Caco-2 (cell line): ENCODE measurements around the gene DHRS1. TPM values are rescaled to one million over a fixed set of nuclear protein-coding genes. Genes with fewer than 3 reads are reported as not detected.

Experiments
- BruUV-seq: library from RNA; stranded (reverse); fragments of 400-500 nt; replicated peaks from 2 replicates; lab custom pipeline; 2021; lab: Mats Ljungman, UMichigan
- CTCF ChIA-PET: fragments of 300-600 bp; sonication (Branson Sonifier 250); formaldehyde crosslinking; loops from one replicate; lab custom pipeline; 2022; ENCODE audit warnings: antibody characterized with exemption; lab: Charles Lee
- POLR2A ChIA-PET: fragments of 300-600 bp; sonication (Branson Sonifier 250); formaldehyde crosslinking; loops from one replicate; lab custom pipeline; 2022; ENCODE audit warnings: antibody characterized with exemption; lab: Charles Lee
- DNase-seq, 2 experiments: peaks; one replicate each; pipeline versions ENCODE4 v3.0.0 to v3.0.0-alpha.2; 2020 to 2022
- H3K27me3 ChIP-seq: replicated peaks from 2 replicates; pipeline ENCODE4 v1.6.0; 2011; ENCODE audit warnings: low read length; ENCODE audit not compliant: control insufficient read depth, insufficient read depth
- H3K36me3 ChIP-seq: 2 replicates; pipeline ENCODE4 v1.5.1; 2011; ENCODE audit warnings: low read length; ENCODE audit not compliant: control insufficient read depth, insufficient read depth
- H3K4me1 ChIP-seq: fragments of 250-450 bp; sonication (Bioruptor Pico); 2 replicates; pipeline ENCODE4 v1.5.1; 2020; ENCODE audit warnings: mild to moderate bottlenecking
- H3K4me3 ChIP-seq: 2 replicates; pipeline ENCODE4 v1.5.1; 2011; ENCODE audit warnings: low read depth, mild to moderate bottlenecking, control low read depth, low read length
- H3K9me3 ChIP-seq: fragments of 250-450 bp; sonication (Bioruptor Pico); 2 replicates; pipeline ENCODE4 v1.5.1; 2020; ENCODE audit warnings: mild to moderate bottlenecking, moderate library complexity
- H3K27ac Mint-ChIP-seq: one replicate; pipeline ENCODE4 v1.8.0; 2022; ENCODE audit warnings: mixed read lengths; ENCODE audit not compliant: unreplicated experiment
- H3K27me3 Mint-ChIP-seq: one replicate; pipeline ENCODE4 v1.8.0; 2022; ENCODE audit warnings: mixed read lengths; ENCODE audit not compliant: insufficient read depth, unreplicated experiment
- H3K36me3 Mint-ChIP-seq: one replicate; pipeline ENCODE4 v1.8.0; 2022; ENCODE audit warnings: mild to moderate bottlenecking, mixed read lengths; ENCODE audit not compliant: insufficient read depth, unreplicated experiment
- H3K4me1 Mint-ChIP-seq: one replicate; pipeline ENCODE4 v1.8.0; 2022; ENCODE audit warnings: low read depth, mixed read lengths; ENCODE audit not compliant: unreplicated experiment
- H3K4me3 Mint-ChIP-seq: one replicate; pipeline ENCODE4 v1.8.0; 2022; ENCODE audit warnings: mild to moderate bottlenecking, moderate library complexity, mixed read lengths; ENCODE audit not compliant: unreplicated experiment
- H3K9me3 Mint-ChIP-seq: one replicate; pipeline ENCODE4 v1.8.0; 2022; ENCODE audit warnings: mixed read lengths; ENCODE audit not compliant: unreplicated experiment
- intact Hi-C: fragments of 100-400 bp; cut with micrococcal nuclease; formaldehyde crosslinking; loops from one replicate; pipeline ENCODE4 v1.10.0; 2022; ENCODE audit not compliant: unreplicated experiment
- total RNA-seq: library from RNA; stranded (reverse); gene quantifications from 2 replicates; pipeline ENCODE4 v1.2.3, GENCODE V29; 2022
- TF ChIP-seq, protein P1 (sequence below), 2 experiments: fragments of 200-600 bp in 1 of 2; IDR thresholded peaks; 1 replicate in 1 of 2; 2 replicates in 1 of 2; pipeline versions ENCODE4 v1.5.1 to v1.8.0; 2011 to 2022; ENCODE audit warnings: antibody characterized with exemption in 1 of 2, control low read depth in 1 of 2, inconsistent platforms in 1 of 2, low read depth in 1 of 2, low read length in 1 of 2, mild to moderate bottlenecking in 1 of 2, moderate library complexity in 1 of 2; ENCODE audit not compliant: insufficient read depth in 1 of 2, severe bottlenecking in 1 of 2, unreplicated experiment in 1 of 2

DHRS1 gene
- total RNA-seq, 1 experiment from 2014 or later, result 18.1 TPM

DNA sequence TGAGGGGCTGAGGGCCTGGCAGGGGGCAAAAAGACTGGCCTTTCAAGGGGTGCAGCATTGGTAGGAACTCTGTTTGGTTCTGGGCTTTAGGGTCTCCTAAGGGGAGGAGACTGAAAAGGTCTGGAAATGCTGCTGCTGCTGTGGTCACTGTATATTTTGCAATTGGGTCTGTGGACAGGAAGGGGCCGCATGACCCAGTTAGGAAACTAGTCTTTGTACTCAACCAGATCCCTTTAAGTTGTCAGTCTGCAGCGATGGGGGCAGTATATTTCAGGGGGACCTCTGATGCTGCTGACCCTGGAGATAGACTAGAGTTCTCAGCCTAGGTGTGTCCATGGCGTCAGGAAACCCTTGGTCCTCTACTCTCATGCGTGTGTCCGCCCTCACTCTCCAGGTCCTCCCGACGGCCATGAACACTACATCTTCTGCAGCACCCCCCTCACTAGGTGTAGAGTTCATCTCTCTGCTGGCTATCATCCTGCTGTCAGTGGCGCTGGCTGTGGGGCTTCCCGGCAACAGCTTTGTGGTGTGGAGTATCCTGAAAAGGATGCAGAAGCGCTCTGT is 15.7 kb upstream of the DHRS1 start:
- intact Hi-C loops, result no loop called here
- Histone ChIP-seq H3K36me3 (no peaks in the 10 kb centered on the region), H3K4me3 (no peak overlapping the region), H3K27me3 (no peaks in the 10 kb centered on the region), H3K4me1 (peaks cover 14% of the 10 kb centered on the region), H3K9me3 (no peaks in the 10 kb centered on the region)
- TF ChIP-seq, protein P1, sequence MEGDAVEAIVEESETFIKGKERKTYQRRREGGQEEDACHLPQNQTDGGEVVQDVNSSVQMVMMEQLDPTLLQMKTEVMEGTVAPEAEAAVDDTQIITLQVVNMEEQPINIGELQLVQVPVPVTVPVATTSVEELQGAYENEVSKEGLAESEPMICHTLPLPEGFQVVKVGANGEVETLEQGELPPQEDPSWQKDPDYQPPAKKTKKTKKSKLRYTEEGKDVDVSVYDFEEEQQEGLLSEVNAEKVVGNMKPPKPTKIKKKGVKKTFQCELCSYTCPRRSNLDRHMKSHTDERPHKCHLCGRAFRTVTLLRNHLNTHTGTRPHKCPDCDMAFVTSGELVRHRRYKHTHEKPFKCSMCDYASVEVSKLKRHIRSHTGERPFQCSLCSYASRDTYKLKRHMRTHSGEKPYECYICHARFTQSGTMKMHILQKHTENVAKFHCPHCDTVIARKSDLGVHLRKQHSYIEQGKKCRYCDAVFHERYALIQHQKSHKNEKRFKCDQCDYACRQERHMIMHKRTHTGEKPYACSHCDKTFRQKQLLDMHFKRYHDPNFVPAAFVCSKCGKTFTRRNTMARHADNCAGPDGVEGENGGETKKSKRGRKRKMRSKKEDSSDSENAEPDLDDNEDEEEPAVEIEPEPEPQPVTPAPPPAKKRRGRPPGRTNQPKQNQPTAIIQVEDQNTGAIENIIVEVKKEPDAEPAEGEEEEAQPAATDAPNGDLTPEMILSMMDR (IDR thresholded peaks at IDR 0.05; ENCODE audit: insufficient read depth in 1 of 2, low read depth in 1 of 2, low read length in 1 of 2, severe bottlenecking in 1 of 2, unreplicated experiment in 1 of 2), result no peak
- Mint-ChIP-seq H3K27me3 (peaks cover 13% of the 10 kb centered on the region), H3K27ac (no peak overlapping the region), H3K4me1 (peaks cover 6% of the 10 kb centered on the region), H3K9me3 (no peaks in the 10 kb centered on the region), H3K4me3 (peak overlapping the region; percentile 60), H3K36me3 (peaks cover 16% of the 10 kb centered on the region)
- BruUV-seq, result no TSS peak
- POLR2A ChIA-PET, result no interaction called here
- DNase-seq, result no peak
- CTCF ChIA-PET, result interaction anchor here (1.1 to 1.4 kb wide), 3 partner anchors 8 to 73 kb away, joined by 3 to 18 read pairs (median 5); partner anchors contain the start of genes CIDEB and TINF2

DNA sequence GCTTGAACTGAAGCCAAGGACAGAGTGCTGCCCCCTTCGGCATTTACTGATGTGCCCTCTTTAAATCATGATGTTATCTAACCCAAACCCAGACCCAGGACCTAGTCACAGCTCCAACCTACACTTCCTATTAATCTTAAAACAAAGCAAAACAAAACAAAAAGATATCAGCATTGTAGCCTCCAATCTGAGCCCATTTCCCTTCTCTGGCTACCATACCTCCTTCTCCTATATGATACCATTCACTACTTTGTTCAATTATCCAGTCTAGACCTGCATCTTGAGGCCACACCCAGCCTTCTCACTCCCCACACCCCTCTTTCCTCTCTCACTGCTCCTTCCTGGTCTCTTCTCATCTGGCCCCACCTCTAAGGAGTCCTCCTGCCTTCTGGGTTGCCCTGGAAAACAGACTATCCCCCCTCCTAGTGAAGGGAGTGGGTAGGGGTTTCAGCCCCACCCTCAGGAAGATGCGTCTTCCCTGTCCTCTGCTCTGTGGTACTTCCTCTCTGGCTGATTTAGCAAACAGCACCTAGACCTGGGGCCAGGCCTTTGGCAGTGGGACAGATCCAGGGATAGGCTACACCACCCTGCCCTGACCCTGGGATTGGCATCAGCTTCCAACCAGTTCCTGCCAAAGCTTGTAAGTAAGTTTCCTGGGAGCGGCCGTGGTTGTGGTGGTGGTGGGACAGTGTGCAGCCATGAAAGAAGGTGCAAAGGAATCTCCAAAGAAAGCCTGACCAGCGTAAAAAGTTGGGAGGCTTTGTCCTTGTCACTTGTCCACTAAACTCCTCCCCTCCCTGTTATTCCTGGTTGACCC is 15.0 kb upstream of the DHRS1 start:
- Histone ChIP-seq H3K4me3 (no peak overlapping the region), H3K4me1 (peaks cover 14% of the 10 kb centered on the region), H3K9me3 (no peaks in the 10 kb centered on the region), H3K36me3 (no peaks in the 10 kb centered on the region), H3K27me3 (no peaks in the 10 kb centered on the region)
- BruUV-seq, result no TSS peak
- peaks cover 17% of the 10 kb centered on the region for H3K36me3 Mint-ChIP-seq
- intact Hi-C loops, result no loop called here
- peaks cover 8% of the 10 kb centered on the region for H3K27me3 Mint-ChIP-seq
- H3K27ac Mint-ChIP-seq, result no peak overlapping the region
- POLR2A ChIA-PET, result no interaction called here
- H3K9me3 Mint-ChIP-seq, result no peaks in the 10 kb centered on the region
- DNase-seq, result no peak
- peaks cover 6% of the 10 kb centered on the region for H3K4me1 Mint-ChIP-seq
- CTCF ChIA-PET, result interaction anchor here (1.1 kb wide), 1 partner anchor 52 kb away, joined by 5 read pairs; no protein-coding TSS in a partner anchor
- H3K4me3 Mint-ChIP-seq, result no peak overlapping the region
- TF ChIP-seq, protein P1 (IDR thresholded peaks at IDR 0.05; ENCODE audit: insufficient read depth in 1 of 2, low read depth in 1 of 2, low read length in 1 of 2, severe bottlenecking in 1 of 2, unreplicated experiment in 1 of 2), result no peak

DNA sequence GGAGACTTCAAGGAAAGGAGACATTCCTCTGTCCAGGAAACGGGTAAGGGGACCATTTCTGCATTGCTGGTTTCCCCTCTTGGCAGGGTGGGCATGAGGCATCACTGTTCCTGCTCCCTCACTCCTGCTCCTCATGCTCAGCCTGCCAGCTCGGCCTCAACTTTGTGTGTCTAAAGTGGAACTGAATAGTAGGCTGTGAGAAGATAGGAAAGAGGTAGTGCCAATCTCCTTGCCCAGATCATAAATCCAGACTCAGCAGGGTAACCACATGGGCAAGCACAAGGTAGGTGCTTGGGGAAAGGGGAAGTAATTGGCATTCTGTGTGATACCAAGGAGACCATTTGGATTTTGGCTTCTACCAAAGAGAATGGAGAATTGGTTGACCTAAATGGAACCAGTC is 14.3 kb upstream of the DHRS1 start:
- Histone ChIP-seq H3K27me3 (no peaks in the 10 kb centered on the region), H3K9me3 (no peaks in the 10 kb centered on the region), H3K4me3 (no peak overlapping the region), H3K36me3 (no peaks in the 10 kb centered on the region), H3K4me1 (peaks cover 14% of the 10 kb centered on the region)
- Mint-ChIP-seq H3K27ac (no peak overlapping the region), H3K4me3 (no peak overlapping the region), H3K4me1 (peaks cover 6% of the 10 kb centered on the region), H3K27me3 (peaks cover 3% of the 10 kb centered on the region), H3K36me3 (peaks cover 21% of the 10 kb centered on the region), H3K9me3 (no peaks in the 10 kb centered on the region)
- POLR2A ChIA-PET, result no interaction called here
- TSS peak; percentile 17 for BruUV-seq
- DNase-seq, result no peak
- TF ChIP-seq, protein P1 (IDR thresholded peaks at IDR 0.05; ENCODE audit: insufficient read depth in 1 of 2, low read depth in 1 of 2, low read length in 1 of 2, severe bottlenecking in 1 of 2, unreplicated experiment in 1 of 2), result no peak
- CTCF ChIA-PET, result no interaction called here
- intact Hi-C loops, result no loop called here
